HT-29 (cell line): Measurements from ENCODE around the gene ZNF438. TPM values are rescaled to one million over a fixed set of nuclear protein-coding genes. Genes with fewer than 3 reads are reported as not detected.

Experiments
- DNase-seq: peaks from one replicate; pipeline ENCODE4 v3.0.0-alpha.2; 2015; ENCODE audit warnings: low spot score
- total RNA-seq: library from RNA; depleted of rRNA; stranded (reverse); fragments of >200 nt; shearing (Covaris generic); gene quantifications from 2 replicates; pipeline ENCODE4 v1.2.3, GENCODE V29; 2014

ZNF438 gene
- total RNA-seq, 1 experiment from 2014 or later = 1.2 TPM

GRCh38 chr10:30828164-30828563, 203.5 kb downstream of the ZNF438 start:
- DNase-seq = no peak

DNA sequence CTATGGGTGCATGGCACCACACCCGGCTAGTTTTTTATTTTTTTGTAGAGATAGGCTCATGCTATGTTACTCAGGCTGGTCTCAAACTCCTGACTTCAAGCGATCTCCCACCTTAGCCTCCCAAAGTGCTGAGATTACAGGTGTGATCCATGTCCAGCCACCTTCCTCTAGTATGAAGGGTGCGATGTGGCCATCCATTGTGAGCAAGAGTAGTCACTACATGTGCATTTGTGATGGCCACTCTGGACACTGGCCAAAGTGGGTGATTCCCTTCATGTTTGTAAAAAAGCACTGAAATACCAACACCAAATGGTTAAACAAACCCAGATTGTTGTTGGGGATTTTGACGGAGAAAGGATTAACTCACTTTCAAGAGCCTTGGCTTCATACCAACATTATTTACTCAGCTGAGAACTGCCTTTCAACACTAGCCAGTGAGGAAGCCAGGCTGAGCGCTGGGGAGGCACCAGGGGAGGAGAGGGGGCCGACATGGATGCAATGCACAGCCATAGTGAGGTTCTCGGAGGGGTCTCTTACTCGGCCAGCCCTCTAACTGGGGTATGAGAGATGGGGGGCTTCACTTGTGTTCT, 204.0 kb downstream of the ZNF438 start:
- DNase-seq = no peak

DNA sequence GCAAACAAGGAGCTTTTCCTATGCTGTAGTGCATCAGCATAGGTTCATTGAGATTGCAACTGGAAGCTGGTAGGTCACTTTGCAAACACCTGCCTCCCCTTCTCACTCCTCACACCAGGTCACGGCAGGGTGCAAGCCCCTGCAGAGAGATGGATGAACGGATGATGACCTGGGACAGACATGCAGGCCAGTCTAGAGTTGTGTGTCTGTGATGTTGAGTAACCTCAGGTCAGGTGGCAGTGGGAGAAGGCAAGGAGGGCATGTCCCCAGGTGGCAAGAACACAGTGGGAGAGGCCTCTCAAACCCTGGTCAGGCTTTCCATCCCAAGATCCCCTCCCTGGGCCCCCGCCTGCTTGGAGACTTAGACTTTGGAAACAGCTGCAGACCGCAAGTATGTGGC, 205.0 kb downstream of the ZNF438 start:
- no peak for DNase-seq

- DNase-seq = no peak
These were observed 206.2 kb downstream of the ZNF438 start for GRCh38 chr10:30825495-30825894.

DNA sequence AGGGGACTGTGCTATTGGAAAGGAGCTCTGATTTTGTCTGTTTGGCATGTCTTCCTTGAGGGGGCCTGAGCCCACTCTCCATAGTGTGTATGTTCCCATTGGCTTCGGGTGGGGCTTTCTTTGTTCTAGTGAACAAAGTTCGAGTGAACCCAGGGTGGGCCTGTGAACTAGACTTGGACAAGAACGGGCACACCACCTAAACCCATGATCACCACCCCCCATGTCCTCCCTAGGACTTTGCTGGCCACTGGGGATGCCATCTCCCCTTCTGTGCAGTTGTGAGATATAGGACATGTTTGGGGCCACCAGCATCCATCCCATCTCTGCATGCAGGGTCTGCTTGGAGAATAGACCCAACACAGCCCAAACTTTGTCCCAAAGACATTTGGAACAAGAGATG, 206.6 kb downstream of the ZNF438 start:
- no peak for DNase-seq

DNA sequence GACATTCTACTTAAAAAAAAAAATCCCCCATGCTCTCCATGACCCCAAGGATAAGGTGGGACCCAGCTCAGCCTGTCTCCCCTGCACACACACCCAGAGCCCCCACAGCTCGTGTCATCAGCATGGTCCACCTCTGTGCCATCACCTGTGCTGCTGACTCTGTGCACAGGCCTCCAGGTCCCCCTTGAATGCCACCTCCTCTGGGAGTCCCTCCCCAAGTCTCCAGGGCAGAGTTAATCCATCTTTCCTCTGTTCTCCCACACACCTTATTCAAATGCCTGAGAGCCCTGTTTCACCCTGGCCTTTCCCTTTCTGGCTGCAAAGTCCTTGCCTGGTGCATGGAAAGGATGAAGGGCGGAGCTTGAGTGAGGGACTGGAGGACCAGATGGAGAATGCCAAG, 208.0 kb downstream of the ZNF438 start:
- DNase-seq = no peak

DNA sequence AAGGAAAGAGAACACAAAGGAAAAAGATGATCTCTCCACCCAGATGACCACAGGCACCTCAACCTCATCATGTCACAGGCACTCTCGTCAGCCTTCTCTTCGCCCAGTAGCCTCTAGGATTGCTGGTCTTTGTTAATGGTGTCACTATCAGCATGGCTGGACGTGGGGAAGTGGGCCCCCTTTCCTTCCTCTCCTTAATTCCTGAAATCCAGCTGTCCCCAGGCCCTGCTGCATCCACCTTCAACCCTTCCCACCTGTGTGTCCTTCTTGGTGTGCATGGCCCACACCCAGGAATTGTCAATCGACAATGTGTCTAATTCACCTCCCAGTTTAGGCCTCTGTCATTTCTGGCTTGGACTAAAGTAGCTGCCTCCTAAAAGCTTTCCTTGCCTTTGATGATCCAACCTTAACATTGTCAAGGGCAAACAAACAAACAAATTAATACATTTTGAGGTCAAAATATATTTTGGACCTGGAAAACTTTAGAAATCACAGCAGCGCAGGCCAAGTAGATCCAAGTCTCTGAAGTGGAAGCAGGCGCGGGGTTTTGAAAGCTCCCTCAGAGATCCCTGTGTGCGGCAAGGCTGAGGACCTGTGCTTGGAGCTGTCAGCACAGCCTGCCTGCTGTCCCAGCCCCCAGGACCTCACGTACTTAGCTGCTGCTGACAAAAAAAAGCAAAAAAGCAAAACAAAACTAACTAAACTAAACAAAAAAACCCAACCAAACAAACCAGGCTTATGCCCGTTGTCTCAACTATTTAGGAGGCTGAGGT, 208.8 kb downstream of the ZNF438 start:
- DNase-seq = no peak

DNA sequence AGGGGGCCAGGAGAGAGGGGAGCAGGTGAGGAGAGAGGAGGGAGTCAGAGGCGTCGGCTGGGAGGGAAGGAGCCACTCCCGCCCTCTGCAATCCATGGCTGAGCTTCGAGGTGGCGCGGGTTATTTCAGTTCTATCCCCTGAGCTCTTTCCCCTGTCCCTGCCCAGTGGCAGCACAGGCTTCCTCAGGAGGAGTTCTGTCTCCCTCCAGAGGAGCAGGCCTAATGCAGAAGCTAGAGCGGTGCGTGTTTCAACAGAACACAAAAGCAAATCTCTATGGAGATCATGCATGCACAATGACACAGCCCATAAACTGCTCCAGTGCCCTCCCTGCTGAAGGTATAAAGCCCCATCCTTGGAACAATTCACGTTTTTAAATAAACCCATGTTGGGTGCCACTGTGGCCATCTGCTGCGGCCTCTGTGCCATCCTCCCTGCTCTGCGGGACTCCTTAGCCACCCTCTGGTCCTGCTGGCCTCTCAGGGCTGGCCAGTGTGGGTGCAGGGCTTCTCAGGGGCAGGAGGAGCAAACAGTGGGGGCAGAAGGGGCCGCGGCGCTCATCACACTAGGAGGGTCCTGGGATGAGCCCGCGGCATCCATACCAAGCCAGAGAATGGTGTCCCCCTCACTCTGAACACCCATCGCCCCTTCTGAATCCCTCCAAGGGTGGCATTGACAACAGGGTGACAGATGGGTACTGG, 209.5 kb downstream of the ZNF438 start:
- no peak for DNase-seq

- no peak for DNase-seq
These were observed 210.2 kb downstream of the ZNF438 start for GRCh38 chr10:30821261-30821993.

- no peak for DNase-seq
These were observed 211.2 kb downstream of the ZNF438 start for GRCh38 chr10:30820261-30820991.

- DNase-seq = no peak
These were observed 212.1 kb downstream of the ZNF438 start for GRCh38 chr10:30819341-30820181.

- no peak for DNase-seq
These were observed 212.8 kb downstream of the ZNF438 start for GRCh38 chr10:30818854-30819253.

- no peak for DNase-seq
These were observed 213.5 kb downstream of the ZNF438 start for GRCh38 chr10:30818010-30818660.

- no peak for DNase-seq
These were observed 214.1 kb downstream of the ZNF438 start for GRCh38 chr10:30817541-30817940.

DNA sequence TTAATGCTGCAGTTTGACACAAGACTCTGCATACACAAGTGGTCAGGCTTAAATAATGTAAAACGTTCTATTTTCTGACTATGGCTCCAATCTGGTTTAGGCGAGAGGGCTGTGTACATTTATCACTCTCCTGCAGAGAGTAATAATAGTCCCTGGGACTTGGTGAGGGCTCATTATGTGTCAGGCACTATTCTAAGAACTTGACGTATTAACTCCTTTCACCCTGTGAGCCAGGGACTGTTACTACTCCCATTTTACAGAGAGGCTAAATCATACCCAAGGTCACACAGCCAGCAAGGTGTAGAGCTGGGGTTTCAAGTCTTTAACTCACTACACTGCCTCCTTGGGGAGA, 214.9 kb downstream of the ZNF438 start:
- DNase-seq = no peak

- no peak for DNase-seq
These were observed 215.4 kb downstream of the ZNF438 start for GRCh38 chr10:30816159-30816819.

- DNase-seq = no peak
These were observed 217.7 kb downstream of the ZNF438 start for GRCh38 chr10:30813872-30814481.

DNA sequence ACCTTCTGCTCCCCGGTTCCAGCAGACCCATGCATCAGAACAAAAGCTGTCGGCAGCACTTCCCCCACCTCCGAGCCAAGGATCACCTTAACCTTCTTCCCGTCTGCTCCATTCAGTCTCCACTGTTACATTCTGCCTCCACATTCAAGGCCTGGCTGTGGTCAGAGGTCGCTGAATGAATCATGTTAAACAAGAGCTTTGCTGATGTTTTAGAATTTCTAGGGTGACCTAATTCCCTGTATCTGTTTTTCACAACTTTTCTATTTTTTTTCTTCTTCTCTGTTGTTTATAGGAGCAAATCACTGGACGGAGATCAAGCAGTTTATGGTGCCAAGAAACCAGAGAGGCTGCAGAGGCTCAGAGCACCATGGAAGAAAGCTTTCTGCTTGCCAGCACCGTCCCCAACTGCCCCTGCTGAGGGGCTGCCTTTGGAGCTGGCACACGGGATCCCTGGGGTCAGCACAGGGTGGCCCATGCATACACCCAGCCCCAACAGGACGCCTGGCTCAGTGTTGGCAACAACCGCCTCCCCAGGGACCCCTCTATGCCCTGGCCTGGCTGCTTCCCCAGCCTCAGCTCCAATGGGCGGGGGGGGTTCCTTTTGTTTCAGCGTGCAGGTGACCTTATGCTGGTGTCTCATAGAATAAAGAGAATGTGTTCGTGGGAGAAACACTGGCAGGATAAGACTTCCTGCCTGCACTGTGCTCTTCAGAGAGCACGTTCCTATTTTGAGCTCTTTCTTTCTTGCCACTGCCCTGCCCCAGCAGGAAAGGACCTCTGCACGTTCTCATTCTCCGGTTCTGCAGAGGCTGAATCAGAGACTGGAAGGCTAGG, 219.4 kb downstream of the ZNF438 start:
- no peak for DNase-seq
